Hepatocyte (in vitro differentiated cells): ENCODE measurements around the gene SNX9. TPM values are rescaled to one million over a fixed set of nuclear protein-coding genes. Genes with fewer than 3 reads are reported as not detected.

Source experiments
- DNase-seq: peaks from one replicate; pipeline ENCODE4 v3.0.0-alpha.2; 2016; ENCODE audit warnings: low spot score
- H2AFZ ChIP-seq: fragments of 200-600 bp; sonication (generic); 2 replicates; pipeline ENCODE4 v1.6.0; 2016; ENCODE audit warnings: antibody characterized with exemption, mild to moderate bottlenecking
- H3K27ac ChIP-seq: fragments of 200-600 bp; sonication (generic); 2 replicates; pipeline ENCODE4 v1.5.1; 2016; ENCODE audit warnings: mild to moderate bottlenecking
- H3K27me3 ChIP-seq: fragments of 200-600 bp; sonication (generic); 2 replicates; pipeline ENCODE4 v1.6.1; 2016
- H3K36me3 ChIP-seq: fragments of 200-600 bp; sonication (generic); replicated peaks from 2 replicates; pipeline ENCODE4 v1.5.1; 2016; ENCODE audit warnings: low read depth; ENCODE audit not compliant: insufficient read depth
- H3K4me1 ChIP-seq: fragments of 200-600 bp; sonication (generic); 2 replicates; pipeline ENCODE4 v1.5.1; 2016; ENCODE audit warnings: mild to moderate bottlenecking, moderate library complexity; ENCODE audit not compliant: insufficient read depth
- H3K4me2 ChIP-seq: fragments of 200-600 bp; sonication (generic); 2 replicates; pipeline ENCODE4 v1.6.0; 2016
- H3K4me3 ChIP-seq: fragments of 200-600 bp; sonication (generic); 2 replicates; pipeline ENCODE4 v1.5.1; 2016; ENCODE audit warnings: mild to moderate bottlenecking
- H3K79me2 ChIP-seq: fragments of 200-600 bp; sonication (generic); 2 replicates; pipeline ENCODE4 v1.6.0; 2017; ENCODE audit warnings: mild to moderate bottlenecking
- H3K9me2 ChIP-seq: fragments of 200-600 bp; sonication (generic); replicated peaks from 2 replicates; pipeline ENCODE4 v1.6.0; 2017; ENCODE audit warnings: mild to moderate bottlenecking; ENCODE audit not compliant: insufficient read depth
- H3K9me3 ChIP-seq: fragments of 200-600 bp; sonication (generic); 2 replicates; pipeline ENCODE4 v1.5.1; 2016; ENCODE audit warnings: low read depth, mild to moderate bottlenecking
- H4K20me1 ChIP-seq: fragments of 200-600 bp; sonication (generic); 2 replicates; pipeline ENCODE4 v1.6.0; 2016; ENCODE audit warnings: mild to moderate bottlenecking; ENCODE audit not compliant: insufficient read depth, poor library complexity, severe bottlenecking
- EZH2 ChIP-seq: fragments of 200-600 bp; sonication (generic); IDR thresholded peaks from 2 replicates; pipeline ENCODE4 v1.6.1; 2016; ENCODE audit warnings: antibody characterized with exemption, mild to moderate bottlenecking, borderline replicate concordance
- EZH2phosphoT487 ChIP-seq: fragments of 200-600 bp; sonication (generic); IDR thresholded peaks from one replicate; pipeline ENCODE4 v1.6.1; 2018; ENCODE audit warnings: antibody characterized with exemption, mild to moderate bottlenecking, low read depth, moderate library complexity; ENCODE audit not compliant: unreplicated experiment, severe bottlenecking
- WGBS: methylation state at CpG from one replicate; pipeline ENCODE4 v1.1.6; 2016; ENCODE audit warnings: low lambda C conversion rate; ENCODE audit errors: missing lambda C conversion rate; 5-methylcytosine and 5-hydroxymethylcytosine counted together
- polyA plus RNA-seq: library from polyadenylated mRNA; unstranded; fragments of >200 nt; fragmentation: Nextera tagmentation; extraction: Ambion mirVana; gene quantifications from 2 replicates; pipeline ENCODE4 v1.2.1, GENCODE V29; 2016
- total RNA-seq: library from RNA; depleted of rRNA; stranded (reverse); fragments of >200 nt; gene quantifications from 2 replicates; pipeline ENCODE4 v1.2.3, GENCODE V29; 2014
- TF ChIP-seq, protein P1 (sequence below): fragments of 200-600 bp; sonication (generic); IDR thresholded peaks from 2 replicates; pipeline ENCODE4 v1.5.1; 2016; ENCODE audit warnings: antibody characterized with exemption, mild to moderate bottlenecking; ENCODE audit not compliant: poor library complexity

The SNX9 gene
- total and polyA plus RNA-seq, 2 experiments from 2014 or later: 34.1 to 34.7 TPM

DNA sequence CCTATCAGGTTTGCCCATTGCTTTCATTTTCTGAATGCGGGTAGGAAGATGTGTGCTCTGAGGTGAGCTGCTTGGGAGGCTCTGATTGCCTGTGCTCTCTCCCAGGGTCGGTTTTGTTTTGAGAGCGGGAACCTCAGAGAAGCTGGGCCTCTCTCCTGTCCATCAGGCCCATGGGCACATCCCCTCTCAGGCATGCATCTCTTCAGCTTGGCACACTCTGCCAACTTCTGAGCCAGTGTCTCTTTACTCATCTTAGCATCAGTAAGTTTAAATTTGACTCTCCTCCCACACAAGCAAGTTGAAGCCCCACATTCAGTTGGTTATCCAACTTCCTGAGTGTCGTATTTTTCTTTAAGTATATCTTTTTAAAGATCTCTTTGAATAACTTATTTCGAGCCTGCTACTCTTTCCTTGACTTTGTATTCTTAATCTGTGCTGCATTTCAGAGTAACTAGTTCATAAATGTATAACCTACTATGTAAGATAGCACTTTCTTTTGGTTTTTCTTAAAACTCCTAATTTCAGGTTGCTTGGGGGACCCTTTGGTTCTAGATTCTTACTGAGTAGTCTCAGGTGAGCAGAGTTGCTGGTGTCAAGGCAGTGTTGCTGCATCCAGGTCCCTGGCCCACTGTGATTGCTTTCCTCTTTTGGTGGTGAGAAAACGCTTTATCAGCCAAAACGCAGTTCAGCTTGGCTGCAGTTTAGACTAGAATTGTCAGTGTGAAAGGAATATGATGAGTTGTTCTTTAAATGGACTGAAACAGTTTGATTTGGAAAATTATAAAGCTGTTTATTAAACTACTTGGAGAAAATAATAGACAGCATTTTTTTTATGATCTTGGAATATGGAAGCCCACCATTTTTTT lies 54.8 kb downstream of the SNX9 start:
- no peak for TF ChIP-seq EZH2phosphoT487
- TF ChIP-seq, protein P1, sequence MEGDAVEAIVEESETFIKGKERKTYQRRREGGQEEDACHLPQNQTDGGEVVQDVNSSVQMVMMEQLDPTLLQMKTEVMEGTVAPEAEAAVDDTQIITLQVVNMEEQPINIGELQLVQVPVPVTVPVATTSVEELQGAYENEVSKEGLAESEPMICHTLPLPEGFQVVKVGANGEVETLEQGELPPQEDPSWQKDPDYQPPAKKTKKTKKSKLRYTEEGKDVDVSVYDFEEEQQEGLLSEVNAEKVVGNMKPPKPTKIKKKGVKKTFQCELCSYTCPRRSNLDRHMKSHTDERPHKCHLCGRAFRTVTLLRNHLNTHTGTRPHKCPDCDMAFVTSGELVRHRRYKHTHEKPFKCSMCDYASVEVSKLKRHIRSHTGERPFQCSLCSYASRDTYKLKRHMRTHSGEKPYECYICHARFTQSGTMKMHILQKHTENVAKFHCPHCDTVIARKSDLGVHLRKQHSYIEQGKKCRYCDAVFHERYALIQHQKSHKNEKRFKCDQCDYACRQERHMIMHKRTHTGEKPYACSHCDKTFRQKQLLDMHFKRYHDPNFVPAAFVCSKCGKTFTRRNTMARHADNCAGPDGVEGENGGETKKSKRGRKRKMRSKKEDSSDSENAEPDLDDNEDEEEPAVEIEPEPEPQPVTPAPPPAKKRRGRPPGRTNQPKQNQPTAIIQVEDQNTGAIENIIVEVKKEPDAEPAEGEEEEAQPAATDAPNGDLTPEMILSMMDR: no peak
- no peak for TF ChIP-seq EZH2
- H3K4me1 ChIP-seq: no peaks in the 10 kb centered on the region
- no peak overlapping the region for H2AFZ ChIP-seq
- no peaks in the 10 kb centered on the region for H3K27me3 ChIP-seq
- H3K9me3 ChIP-seq: no peaks in the 10 kb centered on the region
- no peak for DNase-seq
- H3K4me2 ChIP-seq: no peak overlapping the region
- H3K9me2 ChIP-seq: no peaks in the 10 kb centered on the region
- no peaks in the 10 kb centered on the region for H3K79me2 ChIP-seq
- H3K36me3 ChIP-seq: no peaks in the 10 kb centered on the region
- 92% methylated on average over 7 of the region's 7 CpGs for WGBS
- no peak overlapping the region for H3K4me3 ChIP-seq
- H4K20me1 ChIP-seq: no peaks in the 10 kb centered on the region
- no peak overlapping the region for H3K27ac ChIP-seq

GRCh38 chr6:157879034-157879872 lies 56.2 kb downstream of the SNX9 start:
- Histone ChIP-seq H3K4me1 (no peaks in the 10 kb centered on the region), H3K27ac (no peak overlapping the region), H3K79me2 (peaks cover 3% of the 10 kb centered on the region), H3K4me3 (no peak overlapping the region), H3K36me3 (no peaks in the 10 kb centered on the region), H4K20me1 (no peaks in the 10 kb centered on the region), H3K27me3 (no peaks in the 10 kb centered on the region), H3K9me2 (no peaks in the 10 kb centered on the region), H3K4me2 (no peak overlapping the region), H3K9me3 (no peaks in the 10 kb centered on the region), H2AFZ (no peak overlapping the region)
- no peak for DNase-seq
- TF ChIP-seq EZH2 (no peak), EZH2phosphoT487 (no peak)
- TF ChIP-seq, protein P1: no peak
- WGBS: 63% methylated on average over 12 of the region's 12 CpGs

- Histone ChIP-seq H3K27ac (no peak overlapping the region), H4K20me1 (no peaks in the 10 kb centered on the region), H2AFZ (no peak overlapping the region), H3K79me2 (peaks cover 3% of the 10 kb centered on the region), H3K9me2 (no peaks in the 10 kb centered on the region), H3K4me3 (no peak overlapping the region), H3K4me1 (no peaks in the 10 kb centered on the region), H3K4me2 (no peak overlapping the region), H3K9me3 (no peaks in the 10 kb centered on the region), H3K36me3 (no peaks in the 10 kb centered on the region), H3K27me3 (no peaks in the 10 kb centered on the region)
- 81% methylated on average over 2 of the region's 2 CpGs for WGBS
- no peak for DNase-seq
- TF ChIP-seq EZH2: no peak
- TF ChIP-seq, protein P1: no peak
- no peak for TF ChIP-seq EZH2phosphoT487
These were observed 56.8 kb downstream of the SNX9 start for GRCh38 chr6:157879873-157880254.
